GM12875 (cell line): ENCODE results near the gene PTBP2.

ENCODE experiments used
- H3K4me3 ChIP-seq: one replicate; pipeline ENCODE4 v1.5.1; 2011; ENCODE audit warnings: low read depth, low read length, control low read depth
- CTCF ChIP-seq: IDR thresholded peaks from 2 replicates; pipeline ENCODE4 v1.5.1; 2011; ENCODE audit warnings: low read depth, mild to moderate bottlenecking, control low read depth, inconsistent platforms, low read length, moderate library complexity, borderline replicate concordance; ENCODE audit not compliant: insufficient read depth

The PTBP2 gene

GRCh38 chr1:96695954-96696353 lies 25.6 kb upstream of the PTBP2 start:
- TF ChIP-seq CTCF, result no peak
- H3K4me3 ChIP-seq, result no peak overlapping the region

GRCh38 chr1:96698342-96698983 lies 23.1 kb upstream of the PTBP2 start:
- H3K4me3 ChIP-seq, result no peak overlapping the region
- no peak for TF ChIP-seq CTCF

GRCh38 chr1:96703186-96703585 lies 18.4 kb upstream of the PTBP2 start:
- no peak for TF ChIP-seq CTCF
- H3K4me3 ChIP-seq, result no peak overlapping the region

DNA sequence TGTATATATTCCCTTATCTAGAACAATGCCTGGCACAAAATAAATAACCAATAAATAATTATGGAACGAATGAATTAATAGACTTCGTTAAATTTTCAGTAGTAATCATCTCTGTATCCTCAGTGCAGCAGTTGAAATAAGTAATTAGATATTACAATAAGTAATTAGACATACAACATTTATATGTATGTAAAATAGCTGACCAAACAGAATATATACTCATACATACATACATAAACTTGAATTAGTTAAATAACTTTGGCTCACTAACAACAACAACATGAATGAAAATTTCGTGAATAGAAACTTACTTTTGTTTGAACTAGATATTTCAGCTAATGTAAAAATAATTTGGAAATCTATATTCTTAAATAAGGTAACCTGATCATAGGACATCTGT lies 14.6 kb upstream of the PTBP2 start:
- TF ChIP-seq CTCF, result no peak
- H3K4me3 ChIP-seq, result no peak overlapping the region

DNA sequence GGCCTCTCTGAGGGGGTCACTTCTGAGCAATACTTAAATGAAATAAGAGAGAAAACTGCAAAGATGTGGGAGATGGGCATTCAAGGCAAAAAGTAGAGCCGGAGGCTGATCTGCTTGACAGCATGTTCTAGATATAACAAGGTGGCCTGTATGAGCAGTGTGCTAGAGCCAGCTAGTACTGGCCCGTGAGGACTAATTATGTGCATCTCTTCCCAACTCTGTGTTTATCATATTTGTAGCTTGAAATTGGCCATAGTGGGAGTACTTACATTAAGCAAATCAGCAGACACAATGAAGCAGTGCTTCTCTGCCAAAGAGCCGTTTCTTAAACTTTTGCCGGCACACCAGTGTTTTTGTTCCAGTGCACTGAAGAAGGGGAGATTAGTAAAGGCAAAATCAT lies 13.1 kb upstream of the PTBP2 start:
- no peak overlapping the region for H3K4me3 ChIP-seq
- TF ChIP-seq CTCF, result no peak

- TF ChIP-seq CTCF, result no peak
- H3K4me3 ChIP-seq, result no peak overlapping the region
These were observed 10.7 kb upstream of the PTBP2 start for GRCh38 chr1:96710708-96711477.

GRCh38 chr1:96713649-96714048 lies 7.9 kb upstream of the PTBP2 start:
- no peak overlapping the region for H3K4me3 ChIP-seq
- no peak for TF ChIP-seq CTCF
